HG03571 (cell line): Measurements from ENCODE around the gene GFOD2.

Source experiments
- ATAC-seq: cut with Tn5 transposase; IDR thresholded peaks from one replicate; pipeline ENCODE4 v1.9.1; 2021; ENCODE audit not compliant: unreplicated experiment

Gene GFOD2

GRCh38 chr16:67647681-67648080, 71.4 kb downstream of the GFOD2 start:
- no peak for ATAC-seq

- no peak for ATAC-seq
These were observed 71.9 kb downstream of the GFOD2 start for GRCh38 chr16:67647111-67647651.

DNA sequence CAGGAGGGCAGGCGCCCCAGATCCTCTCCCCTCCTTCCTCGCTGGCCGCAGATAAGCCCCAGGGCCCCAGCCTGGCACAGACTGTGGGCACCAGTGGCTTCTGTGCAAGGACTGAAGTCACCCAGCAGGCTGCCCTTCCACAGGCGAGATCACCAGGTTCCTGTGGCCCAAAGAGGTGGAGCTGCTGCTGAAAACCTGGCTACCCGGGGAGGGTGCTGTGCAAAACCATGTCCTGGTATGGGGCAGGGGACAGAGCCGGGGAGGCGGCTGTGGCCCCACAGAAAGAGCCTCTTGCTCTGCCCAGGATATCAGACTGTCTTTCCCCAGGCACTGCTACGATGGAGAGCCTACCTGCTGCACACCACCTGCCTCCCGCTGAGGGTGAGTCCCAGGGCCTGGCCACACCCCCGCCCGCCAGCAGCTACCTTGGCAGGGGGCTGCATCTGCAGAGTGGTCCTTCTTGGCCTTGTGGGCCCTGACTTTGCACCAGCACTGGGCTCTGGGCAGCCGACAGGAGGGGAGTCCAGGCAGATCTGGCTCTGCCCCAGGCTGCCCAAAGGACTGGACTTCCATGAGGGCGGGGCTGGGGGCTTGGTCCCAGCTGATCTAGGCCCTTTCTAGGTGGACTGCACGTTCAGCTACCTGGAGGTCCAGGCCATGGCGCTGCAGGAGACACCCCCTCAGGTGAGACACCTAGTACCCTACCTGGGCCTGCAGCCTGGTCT, 73.6 kb downstream of the GFOD2 start:
- no peak for ATAC-seq

GRCh38 chr16:67644038-67644437, 75.1 kb downstream of the GFOD2 start:
- no peak for ATAC-seq

DNA sequence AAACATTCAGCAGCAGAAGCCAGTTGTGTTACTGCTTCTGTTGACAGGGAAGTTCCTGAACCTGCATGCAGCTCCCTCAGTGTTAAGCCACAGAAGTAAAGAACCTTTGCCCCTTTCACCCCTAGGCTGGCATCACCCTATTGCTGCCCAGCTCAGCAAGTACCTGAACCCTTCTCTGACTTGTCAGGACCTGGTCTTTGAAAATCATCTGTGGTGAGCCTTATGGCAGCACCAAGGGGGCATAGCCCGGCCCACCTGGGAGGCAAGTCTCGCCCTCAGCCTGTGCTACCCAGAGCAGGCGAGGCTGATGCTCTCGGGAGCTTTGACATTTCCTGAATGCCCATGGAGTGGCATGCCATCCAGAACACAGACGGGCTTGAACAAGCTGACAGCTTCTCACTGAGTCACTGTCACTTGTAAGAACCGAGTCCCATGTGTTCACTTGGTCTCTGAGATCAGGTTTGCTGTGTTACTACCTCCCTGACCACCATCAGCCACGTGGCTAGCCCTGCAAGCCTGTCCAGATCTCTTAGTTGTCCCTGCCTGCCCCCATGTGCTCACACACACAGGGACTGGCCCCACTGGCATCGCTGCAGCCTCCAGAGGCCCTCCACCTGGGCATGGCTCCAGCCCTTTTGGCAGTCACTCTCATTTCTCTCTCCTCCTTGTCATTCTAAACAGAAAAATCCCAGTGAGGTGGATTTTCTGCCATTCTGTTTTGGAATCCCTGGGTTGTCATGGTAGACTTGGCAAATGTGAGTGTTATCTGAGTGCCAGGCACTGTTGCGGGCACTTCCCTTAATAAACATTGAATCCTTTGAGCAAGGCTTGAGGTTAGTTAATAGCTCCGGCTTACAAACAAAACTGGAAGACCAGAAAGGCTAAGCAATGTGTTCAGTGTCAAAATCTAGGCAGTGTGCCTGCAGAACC, 77.1 kb downstream of the GFOD2 start:
- no peak for ATAC-seq

DNA sequence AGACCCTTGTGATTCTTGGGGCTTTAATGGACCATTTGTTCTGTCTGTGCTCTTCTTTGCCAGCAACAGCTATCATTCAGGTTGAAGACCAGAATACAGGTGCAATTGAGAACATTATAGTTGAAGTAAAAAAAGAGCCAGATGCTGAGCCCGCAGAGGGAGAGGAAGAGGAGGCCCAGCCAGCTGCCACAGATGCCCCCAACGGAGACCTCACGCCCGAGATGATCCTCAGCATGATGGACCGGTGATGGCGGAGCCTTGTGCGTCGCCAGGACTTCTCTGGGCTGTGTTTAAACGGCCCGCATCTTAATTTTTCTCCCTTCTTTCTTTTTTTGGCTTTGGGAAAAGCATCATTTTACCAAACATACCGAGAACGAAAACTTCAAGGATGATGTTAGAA, 81.5 kb downstream of the GFOD2 start:
- ATAC-seq: no peak

DNA sequence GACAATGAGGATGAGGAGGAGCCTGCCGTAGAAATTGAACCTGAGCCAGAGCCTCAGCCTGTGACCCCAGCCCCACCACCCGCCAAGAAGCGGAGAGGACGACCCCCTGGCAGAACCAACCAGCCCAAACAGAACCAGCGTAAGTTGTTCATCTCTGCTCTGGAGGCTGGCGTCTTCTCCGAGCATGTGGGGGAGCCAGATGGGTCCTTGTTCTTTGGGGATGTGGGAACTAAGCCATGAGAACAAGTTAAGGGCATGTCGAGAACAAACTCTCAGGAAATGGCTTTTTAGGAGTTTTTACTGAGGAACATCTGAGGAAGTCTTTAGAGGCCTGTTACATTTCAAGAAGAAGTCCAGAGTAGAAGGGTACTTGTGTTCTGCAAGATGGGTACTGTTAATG, 82.4 kb downstream of the GFOD2 start:
- ATAC-seq: no peak

DNA sequence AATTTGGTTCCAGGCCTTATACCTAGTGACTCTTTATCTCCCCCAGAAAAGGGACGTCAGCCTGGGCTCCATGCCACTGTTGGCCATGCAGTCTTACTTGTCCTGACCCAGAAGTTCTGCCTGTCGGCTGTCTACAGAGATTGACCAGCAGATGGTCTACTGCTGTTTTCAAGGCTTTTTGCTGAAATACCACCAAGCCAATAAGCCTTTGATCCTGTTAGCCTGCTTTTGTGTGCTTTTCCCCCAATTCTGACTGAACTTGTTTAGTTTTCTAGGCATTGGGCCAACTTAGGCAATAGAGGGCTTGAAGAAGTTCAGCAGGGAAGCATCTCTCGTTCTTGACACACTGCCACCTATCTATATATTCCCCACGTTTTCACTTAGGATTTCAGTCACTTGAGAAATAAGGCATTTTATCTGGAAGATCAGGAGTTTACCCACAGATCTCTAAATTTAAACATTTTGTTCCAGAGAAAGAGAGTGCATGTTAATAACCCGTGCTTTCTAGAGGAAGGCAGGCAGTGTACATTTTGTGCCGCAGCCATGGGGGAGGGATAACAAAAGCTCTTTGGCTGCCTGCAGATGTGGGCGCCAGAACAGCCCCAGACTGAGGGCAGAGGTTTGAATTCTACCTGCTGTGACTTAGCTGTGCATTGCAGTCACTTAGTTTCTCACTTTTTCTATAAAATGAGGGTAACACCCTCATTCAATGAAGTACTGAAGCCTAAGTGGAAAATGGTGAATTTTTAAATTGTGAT, 86.5 kb downstream of the GFOD2 start:
- no peak for ATAC-seq

DNA sequence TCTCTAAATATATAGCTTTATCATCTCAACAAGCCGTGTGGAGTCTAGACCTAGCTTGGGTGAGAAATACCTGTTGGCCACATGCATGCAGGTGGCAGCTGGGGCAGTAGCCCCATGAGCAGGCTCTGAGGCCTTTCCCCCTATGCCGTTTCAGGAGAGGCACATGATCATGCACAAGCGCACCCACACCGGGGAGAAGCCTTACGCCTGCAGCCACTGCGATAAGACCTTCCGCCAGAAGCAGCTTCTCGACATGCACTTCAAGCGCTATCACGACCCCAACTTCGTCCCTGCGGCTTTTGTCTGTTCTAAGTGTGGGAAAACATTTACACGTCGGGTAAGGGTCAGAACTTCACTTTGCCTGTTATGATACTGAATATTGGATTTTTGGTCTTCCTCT, 90.9 kb downstream of the GFOD2 start:
- no peak for ATAC-seq
